ENCODE measurements around the gene CKLF. TPM values are rescaled to one million over a fixed set of nuclear protein-coding genes. Genes with fewer than 3 reads are reported as not detected.
"Not testable (repeated sequence)": the region's sequence is repeated elsewhere in the genome, so short reads cannot be mapped to it uniquely, and the experiment has no call there.

CKLF gene
- total RNA-seq, 3 donors from 2014 or later: 26.9 to 42.0 (median 29.1) TPM

GRCh38 chr16:66511602-66512271 lies 40.6 kb upstream of the CKLF start:
- TF ChIP-seq, protein P1, sequence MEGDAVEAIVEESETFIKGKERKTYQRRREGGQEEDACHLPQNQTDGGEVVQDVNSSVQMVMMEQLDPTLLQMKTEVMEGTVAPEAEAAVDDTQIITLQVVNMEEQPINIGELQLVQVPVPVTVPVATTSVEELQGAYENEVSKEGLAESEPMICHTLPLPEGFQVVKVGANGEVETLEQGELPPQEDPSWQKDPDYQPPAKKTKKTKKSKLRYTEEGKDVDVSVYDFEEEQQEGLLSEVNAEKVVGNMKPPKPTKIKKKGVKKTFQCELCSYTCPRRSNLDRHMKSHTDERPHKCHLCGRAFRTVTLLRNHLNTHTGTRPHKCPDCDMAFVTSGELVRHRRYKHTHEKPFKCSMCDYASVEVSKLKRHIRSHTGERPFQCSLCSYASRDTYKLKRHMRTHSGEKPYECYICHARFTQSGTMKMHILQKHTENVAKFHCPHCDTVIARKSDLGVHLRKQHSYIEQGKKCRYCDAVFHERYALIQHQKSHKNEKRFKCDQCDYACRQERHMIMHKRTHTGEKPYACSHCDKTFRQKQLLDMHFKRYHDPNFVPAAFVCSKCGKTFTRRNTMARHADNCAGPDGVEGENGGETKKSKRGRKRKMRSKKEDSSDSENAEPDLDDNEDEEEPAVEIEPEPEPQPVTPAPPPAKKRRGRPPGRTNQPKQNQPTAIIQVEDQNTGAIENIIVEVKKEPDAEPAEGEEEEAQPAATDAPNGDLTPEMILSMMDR (IDR thresholded peaks at IDR 0.05): no peak
- ATAC-seq (no peak), DNase-seq (peak in 1 of 3 donors; percentile 22)
- H3K4me1 ChIP-seq (ENCODE audit: low read depth): peaks cover 17% of the 10 kb centered on the region
- intact Hi-C loops (cut with DNase I, micrococcal nuclease): no loop called here
- no peak overlapping the region for H3K4me3 ChIP-seq
- peaks cover under 1% of the 10 kb centered on the region for H3K36me3 ChIP-seq (ENCODE audit: low read depth)
- no peaks in the 10 kb centered on the region for H3K9me3 ChIP-seq

DNA sequence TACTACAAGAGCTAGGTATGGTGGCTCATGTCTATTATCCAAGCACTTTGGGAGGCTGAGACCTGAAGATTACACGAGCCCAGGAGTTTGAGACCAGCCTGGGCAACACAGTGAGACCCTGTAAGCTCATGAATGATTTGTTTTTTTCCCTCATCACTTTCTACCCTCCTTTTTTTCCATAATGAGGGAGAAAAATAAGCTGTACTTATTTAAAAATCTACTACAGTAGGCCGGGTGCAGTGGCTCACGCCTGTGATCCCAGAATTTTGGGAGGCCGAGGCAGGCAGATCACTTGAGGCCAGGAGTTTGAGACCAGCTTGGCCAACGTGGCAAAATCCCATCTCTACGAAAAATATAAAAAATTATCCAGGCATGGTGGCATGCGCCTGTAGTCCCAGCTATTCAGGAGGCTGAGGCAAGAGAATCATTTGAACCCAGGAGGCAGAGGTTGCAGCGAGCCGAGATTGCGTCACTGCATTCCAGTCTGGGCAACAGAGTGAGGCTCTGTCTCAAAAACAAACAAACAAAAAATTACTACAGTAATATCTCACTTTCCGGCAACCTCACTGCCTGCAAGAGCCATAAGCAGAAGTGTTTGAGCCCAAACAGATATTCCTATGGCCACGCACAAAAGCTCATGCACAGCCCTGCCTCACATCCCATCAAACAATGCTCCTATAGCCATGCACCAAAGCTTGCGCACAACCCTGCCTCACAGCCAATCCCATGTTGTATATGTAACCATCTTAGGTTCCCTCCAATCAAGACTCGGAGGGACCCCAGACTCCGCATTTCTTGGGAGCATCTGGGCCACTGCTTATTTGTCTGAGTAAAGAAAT lies 39.9 kb upstream of the CKLF start:
- no peaks in the 10 kb centered on the region for H3K9me3 ChIP-seq
- peaks cover 4% of the 10 kb centered on the region for H3K36me3 ChIP-seq (ENCODE audit: low read depth)
- intact Hi-C loops (cut with DNase I, micrococcal nuclease): no loop called here
- TF ChIP-seq, protein P1 (IDR thresholded peaks at IDR 0.05): no peak
- ATAC-seq: no peak
- H3K4me1 ChIP-seq (ENCODE audit: low read depth): peaks cover 25% of the 10 kb centered on the region
- H3K4me3 ChIP-seq: no peak overlapping the region
- DNase-seq: peak in 1 of 3 donors; percentile 19

- Histone ChIP-seq H3K9me3 (no peaks in the 10 kb centered on the region), H3K4me3 (no peak overlapping the region), H3K4me1 (ENCODE audit: low read depth) (peaks cover 28% of the 10 kb centered on the region), H3K36me3 (ENCODE audit: low read depth) (peaks cover 4% of the 10 kb centered on the region)
- DNase-seq (peak in 1 of 3 donors; percentile 14), ATAC-seq (no peak)
- TF ChIP-seq, protein P1 (IDR thresholded peaks at IDR 0.05): no peak
- intact Hi-C loops (cut with DNase I, micrococcal nuclease): no loop called here
Measured at GRCh38 chr16:66513111-66513723, 39.2 kb upstream of the CKLF start.

GRCh38 chr16:66514391-66514790 lies 38.0 kb upstream of the CKLF start:
- peaks cover 24% of the 10 kb centered on the region for H3K4me1 ChIP-seq (ENCODE audit: low read depth)
- H3K36me3 ChIP-seq (ENCODE audit: low read depth); intact Hi-C loops (cut with DNase I, micrococcal nuclease); H3K4me3 ChIP-seq; ATAC-seq; H3K9me3 ChIP-seq: not testable (repeated sequence)
- peak in 1 of 3 donors; percentile 26 for DNase-seq

- DNase-seq; intact Hi-C loops (cut with DNase I, micrococcal nuclease); ATAC-seq; H3K36me3 ChIP-seq (ENCODE audit: low read depth); H3K9me3 ChIP-seq; H3K4me3 ChIP-seq: not testable (repeated sequence)
- H3K4me1 ChIP-seq (ENCODE audit: low read depth): peaks cover 24% of the 10 kb centered on the region
Measured at GRCh38 chr16:66514980-66515595, 37.3 kb upstream of the CKLF start.

- peaks cover 4% of the 10 kb centered on the region for H3K36me3 ChIP-seq (ENCODE audit: low read depth)
- intact Hi-C loops (cut with DNase I, micrococcal nuclease): no loop called here
- TF ChIP-seq, protein P1 (IDR thresholded peaks at IDR 0.05): no peak
- no peak overlapping the region for H3K4me3 ChIP-seq
- peaks cover 24% of the 10 kb centered on the region for H3K4me1 ChIP-seq (ENCODE audit: low read depth)
- H3K9me3 ChIP-seq: no peaks in the 10 kb centered on the region
- DNase-seq: peak in 1 of 3 donors; percentile 41
- ATAC-seq: peak; percentile 41
Measured at GRCh38 chr16:66515596-66516508, 36.5 kb upstream of the CKLF start.

Measured in mucosa of descending colon (tissue), 3 donors.